Caco-2 (cell line): ENCODE results near the gene LRP6. TPM values are rescaled to one million over a fixed set of nuclear protein-coding genes. Genes with fewer than 3 reads are reported as not detected.

Source experiments
- BruUV-seq: library from RNA; stranded (reverse); fragments of 400-500 nt; replicated peaks from 2 replicates; lab custom pipeline; 2021; lab: Mats Ljungman, UMichigan
- CTCF ChIA-PET: fragments of 300-600 bp; sonication (Branson Sonifier 250); formaldehyde crosslinking; loops from one replicate; lab custom pipeline; 2022; ENCODE audit warnings: antibody characterized with exemption; lab: Charles Lee
- POLR2A ChIA-PET: fragments of 300-600 bp; sonication (Branson Sonifier 250); formaldehyde crosslinking; loops from one replicate; lab custom pipeline; 2022; ENCODE audit warnings: antibody characterized with exemption; lab: Charles Lee
- DNase-seq, 2 experiments: peaks; one replicate each; pipeline versions ENCODE4 v3.0.0 to v3.0.0-alpha.2; 2020 to 2022
- H3K27me3 ChIP-seq: replicated peaks from 2 replicates; pipeline ENCODE4 v1.6.0; 2011; ENCODE audit warnings: low read length; ENCODE audit not compliant: control insufficient read depth, insufficient read depth
- H3K36me3 ChIP-seq: 2 replicates; pipeline ENCODE4 v1.5.1; 2011; ENCODE audit warnings: low read length; ENCODE audit not compliant: control insufficient read depth, insufficient read depth
- H3K4me1 ChIP-seq: fragments of 250-450 bp; sonication (Bioruptor Pico); 2 replicates; pipeline ENCODE4 v1.5.1; 2020; ENCODE audit warnings: mild to moderate bottlenecking
- H3K4me3 ChIP-seq: 2 replicates; pipeline ENCODE4 v1.5.1; 2011; ENCODE audit warnings: low read depth, mild to moderate bottlenecking, control low read depth, low read length
- H3K9me3 ChIP-seq: fragments of 250-450 bp; sonication (Bioruptor Pico); 2 replicates; pipeline ENCODE4 v1.5.1; 2020; ENCODE audit warnings: mild to moderate bottlenecking, moderate library complexity
- H3K27ac Mint-ChIP-seq: one replicate; pipeline ENCODE4 v1.8.0; 2022; ENCODE audit warnings: mixed read lengths; ENCODE audit not compliant: unreplicated experiment
- H3K27me3 Mint-ChIP-seq: one replicate; pipeline ENCODE4 v1.8.0; 2022; ENCODE audit warnings: mixed read lengths; ENCODE audit not compliant: insufficient read depth, unreplicated experiment
- H3K36me3 Mint-ChIP-seq: one replicate; pipeline ENCODE4 v1.8.0; 2022; ENCODE audit warnings: mild to moderate bottlenecking, mixed read lengths; ENCODE audit not compliant: insufficient read depth, unreplicated experiment
- H3K4me1 Mint-ChIP-seq: one replicate; pipeline ENCODE4 v1.8.0; 2022; ENCODE audit warnings: low read depth, mixed read lengths; ENCODE audit not compliant: unreplicated experiment
- H3K4me3 Mint-ChIP-seq: one replicate; pipeline ENCODE4 v1.8.0; 2022; ENCODE audit warnings: mild to moderate bottlenecking, moderate library complexity, mixed read lengths; ENCODE audit not compliant: unreplicated experiment
- H3K9me3 Mint-ChIP-seq: one replicate; pipeline ENCODE4 v1.8.0; 2022; ENCODE audit warnings: mixed read lengths; ENCODE audit not compliant: unreplicated experiment
- intact Hi-C: fragments of 100-400 bp; cut with micrococcal nuclease; formaldehyde crosslinking; loops from one replicate; pipeline ENCODE4 v1.10.0; 2022; ENCODE audit not compliant: unreplicated experiment
- total RNA-seq: library from RNA; stranded (reverse); gene quantifications from 2 replicates; pipeline ENCODE4 v1.2.3, GENCODE V29; 2022
- TF ChIP-seq, protein P1 (sequence below), 2 experiments: fragments of 200-600 bp in 1 of 2; IDR thresholded peaks; 1 replicate in 1 of 2; 2 replicates in 1 of 2; pipeline versions ENCODE4 v1.5.1 to v1.8.0; 2011 to 2022; ENCODE audit warnings: antibody characterized with exemption in 1 of 2, control low read depth in 1 of 2, inconsistent platforms in 1 of 2, low read depth in 1 of 2, low read length in 1 of 2, mild to moderate bottlenecking in 1 of 2, moderate library complexity in 1 of 2; ENCODE audit not compliant: insufficient read depth in 1 of 2, severe bottlenecking in 1 of 2, unreplicated experiment in 1 of 2

The LRP6 gene
- total RNA-seq, 1 experiment from 2014 or later: 72.7 TPM

DNA sequence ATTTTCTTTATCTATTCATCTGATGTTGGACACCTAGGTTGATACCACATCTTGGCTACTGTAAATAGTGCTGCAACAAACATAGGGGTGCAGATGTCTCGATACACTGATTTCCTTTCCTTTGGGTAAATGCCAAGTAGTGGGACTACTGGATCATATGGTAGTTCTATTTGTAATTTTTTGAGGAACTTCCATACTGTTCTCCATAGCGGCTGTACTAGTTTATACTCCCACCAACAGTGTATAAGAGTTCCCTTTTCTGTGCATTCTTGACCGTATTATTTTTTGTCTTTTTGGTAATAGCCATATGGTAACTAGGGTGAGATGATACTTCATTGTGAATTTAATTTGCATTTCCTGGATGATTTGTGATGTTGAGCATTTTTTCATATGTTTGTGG, 71.8 kb downstream of the LRP6 start:
- DNase-seq: no peak
- H3K9me3 Mint-ChIP-seq: peaks cover 31% of the 10 kb centered on the region
- TF ChIP-seq, protein P1, sequence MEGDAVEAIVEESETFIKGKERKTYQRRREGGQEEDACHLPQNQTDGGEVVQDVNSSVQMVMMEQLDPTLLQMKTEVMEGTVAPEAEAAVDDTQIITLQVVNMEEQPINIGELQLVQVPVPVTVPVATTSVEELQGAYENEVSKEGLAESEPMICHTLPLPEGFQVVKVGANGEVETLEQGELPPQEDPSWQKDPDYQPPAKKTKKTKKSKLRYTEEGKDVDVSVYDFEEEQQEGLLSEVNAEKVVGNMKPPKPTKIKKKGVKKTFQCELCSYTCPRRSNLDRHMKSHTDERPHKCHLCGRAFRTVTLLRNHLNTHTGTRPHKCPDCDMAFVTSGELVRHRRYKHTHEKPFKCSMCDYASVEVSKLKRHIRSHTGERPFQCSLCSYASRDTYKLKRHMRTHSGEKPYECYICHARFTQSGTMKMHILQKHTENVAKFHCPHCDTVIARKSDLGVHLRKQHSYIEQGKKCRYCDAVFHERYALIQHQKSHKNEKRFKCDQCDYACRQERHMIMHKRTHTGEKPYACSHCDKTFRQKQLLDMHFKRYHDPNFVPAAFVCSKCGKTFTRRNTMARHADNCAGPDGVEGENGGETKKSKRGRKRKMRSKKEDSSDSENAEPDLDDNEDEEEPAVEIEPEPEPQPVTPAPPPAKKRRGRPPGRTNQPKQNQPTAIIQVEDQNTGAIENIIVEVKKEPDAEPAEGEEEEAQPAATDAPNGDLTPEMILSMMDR (IDR thresholded peaks at IDR 0.05; ENCODE audit: insufficient read depth in 1 of 2, low read depth in 1 of 2, low read length in 1 of 2, severe bottlenecking in 1 of 2, unreplicated experiment in 1 of 2): no peak
- peaks cover 40% of the 10 kb centered on the region for H3K36me3 Mint-ChIP-seq
- ChIA-PET POLR2A (no interaction called here), CTCF (no interaction called here)
- H3K4me1 Mint-ChIP-seq: peaks cover 7% of the 10 kb centered on the region
- Histone ChIP-seq H3K36me3 (peaks cover 1% of the 10 kb centered on the region; the same call in 1 of the 2 replicates), H3K4me1 (peaks cover 8% of the 10 kb centered on the region; the same call in 1 of the 2 replicates), H3K27me3 (no peaks in the 10 kb centered on the region), H3K9me3 (0 out of 2 replicates have a peak, but pooled peaks cover 6% of the 10 kb centered on the region), H3K4me3 (no peak overlapping the region)
- H3K4me3 Mint-ChIP-seq: no peak overlapping the region
- no TSS peak for BruUV-seq
- H3K27me3 Mint-ChIP-seq: no peaks in the 10 kb centered on the region
- intact Hi-C loops: no loop called here
- H3K27ac Mint-ChIP-seq: no peak overlapping the region

DNA sequence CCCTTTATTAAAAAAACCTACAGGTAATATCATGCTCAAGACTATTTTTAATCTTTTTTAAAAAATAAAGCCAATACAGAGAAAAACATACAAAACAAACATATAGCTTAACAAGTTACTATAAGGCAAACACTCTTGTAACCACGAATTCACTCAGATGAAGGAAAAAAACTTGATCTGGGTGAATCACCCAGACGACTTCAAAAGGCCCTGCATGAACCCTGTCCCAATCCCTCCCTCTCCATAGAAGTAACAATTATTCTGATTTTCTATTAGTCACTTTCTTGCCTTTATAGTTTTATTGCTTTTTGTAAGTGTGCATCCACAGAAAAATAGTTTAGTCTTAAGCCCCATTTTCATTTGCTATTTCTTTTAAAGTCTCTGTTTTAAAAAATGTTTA, 72.6 kb downstream of the LRP6 start:
- peaks cover 7% of the 10 kb centered on the region for H3K4me1 Mint-ChIP-seq

DNA sequence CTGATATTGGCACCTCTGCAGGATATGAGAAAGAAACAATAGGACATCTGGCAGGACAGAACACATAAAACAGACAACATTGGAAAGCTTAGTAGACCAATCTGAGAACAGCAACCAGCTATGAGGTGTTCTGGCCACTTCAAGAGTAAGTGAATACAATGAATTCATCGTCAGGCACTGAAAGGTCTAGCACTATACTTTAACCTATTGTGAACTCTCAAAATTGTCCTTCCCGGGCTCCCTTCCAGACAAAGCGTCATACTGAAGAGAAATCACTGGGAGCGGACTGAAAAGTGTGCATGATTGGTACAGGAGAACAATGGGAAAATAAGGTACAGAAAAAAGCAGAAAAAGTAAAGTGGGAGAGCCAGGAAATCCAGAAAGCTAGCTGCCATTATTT, 75.8 kb downstream of the LRP6 start:
- TF ChIP-seq, protein P1 (IDR thresholded peaks at IDR 0.05; ENCODE audit: insufficient read depth in 1 of 2, low read depth in 1 of 2, low read length in 1 of 2, severe bottlenecking in 1 of 2, unreplicated experiment in 1 of 2): no peak
- ChIA-PET POLR2A (interaction anchor here (0.5 kb wide), 1 partner anchor 128 kb away, joined by 3 read pairs; no protein-coding TSS in a partner anchor), CTCF (no interaction called here)
- Histone ChIP-seq H3K4me3 (no peak overlapping the region), H3K27me3 (no peaks in the 10 kb centered on the region), H3K9me3 (no peaks in the 10 kb centered on the region), H3K4me1 (peaks cover 8% of the 10 kb centered on the region; the same call in 1 of the 2 replicates), H3K36me3 (no peaks in the 10 kb centered on the region)
- Mint-ChIP-seq H3K36me3 (peaks cover 21% of the 10 kb centered on the region), H3K4me3 (no peak overlapping the region), H3K27ac (no peak overlapping the region), H3K4me1 (peaks cover 7% of the 10 kb centered on the region), H3K27me3 (no peaks in the 10 kb centered on the region), H3K9me3 (no peaks in the 10 kb centered on the region)
- intact Hi-C loops: no loop called here
- DNase-seq: no peak
- no TSS peak for BruUV-seq

More for the DNA sequence above, 72.6 kb downstream of the LRP6 start:
- POLR2A ChIA-PET: no interaction called here
- H3K4me3 ChIP-seq: no peak overlapping the region
- CTCF ChIA-PET: no interaction called here
- H3K36me3 Mint-ChIP-seq: peaks cover 31% of the 10 kb centered on the region
- peaks cover 8% of the 10 kb centered on the region; the same call in 1 of the 2 replicates for H3K4me1 ChIP-seq
- no peak for DNase-seq
- BruUV-seq: no TSS peak
- no peak overlapping the region for H3K4me3 Mint-ChIP-seq
- H3K27me3 ChIP-seq: no peaks in the 10 kb centered on the region
- 0 out of 2 replicates have a peak, but pooled peaks cover 4% of the 10 kb centered on the region for H3K9me3 ChIP-seq
- H3K27me3 Mint-ChIP-seq: no peaks in the 10 kb centered on the region
- H3K9me3 Mint-ChIP-seq: peaks cover 30% of the 10 kb centered on the region
- intact Hi-C loops: no loop called here
- TF ChIP-seq, protein P1 (IDR thresholded peaks at IDR 0.05; ENCODE audit: insufficient read depth in 1 of 2, low read depth in 1 of 2, low read length in 1 of 2, severe bottlenecking in 1 of 2, unreplicated experiment in 1 of 2): no peak
- peaks cover 1% of the 10 kb centered on the region; the same call in 1 of the 2 replicates for H3K36me3 ChIP-seq
- H3K27ac Mint-ChIP-seq: no peak overlapping the region
